ENCODE data around the gene HELB.

Gene HELB

GRCh38 chr12:66301944-66302826 lies at the start of gene HELB:
Gene HELB (plus strand): TSS chr12:66302493. CDS start chr12:66302604, 111 bp downstream.
- no peak for TF ChIP-seq CTCF (IDR thresholded peaks at IDR 0.05; ENCODE audit: unreplicated experiment in 3 of 3)
- Mint-ChIP-seq H3K4me3 (peak within 1 kb of the TSS; percentile 98 to 99 (median 99)), H3K27ac (peak within 1 kb of the TSS; percentile 90 to 98 (median 94)), H3K27me3 (ENCODE audit: low read depth) (peaks cover 12% of the 10 kb centered on the region), H3K36me3 (ENCODE audit: low read depth) (peaks cover 7% of the 10 kb centered on the region), H3K4me1 (peaks cover 18% of the 10 kb centered on the region), H3K9me3 (no peaks in the 10 kb centered on the region)

- no peaks in the 10 kb centered on the region for H3K9me3 Mint-ChIP-seq
- H3K4me3 Mint-ChIP-seq: no peak overlapping the region
- H3K36me3 Mint-ChIP-seq (ENCODE audit: low read depth): no peaks in the 10 kb centered on the region
- H3K27me3 Mint-ChIP-seq (ENCODE audit: low read depth): no peaks in the 10 kb centered on the region
- no peak overlapping the region for H3K27ac Mint-ChIP-seq
- no peaks in the 10 kb centered on the region for H3K4me1 Mint-ChIP-seq
- no peak for TF ChIP-seq CTCF (IDR thresholded peaks at IDR 0.05; ENCODE audit: unreplicated experiment in 3 of 3)
Measured at GRCh38 chr12:66252771-66253170, 49.5 kb upstream of the HELB start.

- H3K27me3 Mint-ChIP-seq (ENCODE audit: low read depth): no peaks in the 10 kb centered on the region
- H3K27ac Mint-ChIP-seq: no peak overlapping the region
- H3K4me3 Mint-ChIP-seq: no peak overlapping the region
- no peaks in the 10 kb centered on the region for H3K9me3 Mint-ChIP-seq
- no peak for TF ChIP-seq CTCF (IDR thresholded peaks at IDR 0.05; ENCODE audit: unreplicated experiment in 3 of 3)
- H3K36me3 Mint-ChIP-seq (ENCODE audit: low read depth): no peaks in the 10 kb centered on the region
- no peaks in the 10 kb centered on the region for H3K4me1 Mint-ChIP-seq
Measured at GRCh38 chr12:66255737-66256136, 46.6 kb upstream of the HELB start.

- H3K4me1 Mint-ChIP-seq: no peaks in the 10 kb centered on the region
- H3K36me3 Mint-ChIP-seq (ENCODE audit: low read depth): no peaks in the 10 kb centered on the region
- H3K27ac Mint-ChIP-seq: no peak overlapping the region
- no peaks in the 10 kb centered on the region for H3K27me3 Mint-ChIP-seq (ENCODE audit: low read depth)
- no peak overlapping the region for H3K4me3 Mint-ChIP-seq
- H3K9me3 Mint-ChIP-seq: no peaks in the 10 kb centered on the region
- TF ChIP-seq CTCF (IDR thresholded peaks at IDR 0.05; ENCODE audit: unreplicated experiment in 3 of 3): no peak
Measured at GRCh38 chr12:66258011-66258410, 44.3 kb upstream of the HELB start.

- Mint-ChIP-seq H3K4me3 (no peak overlapping the region), H3K4me1 (no peaks in the 10 kb centered on the region), H3K27me3 (ENCODE audit: low read depth) (peaks cover 4% of the 10 kb centered on the region), H3K27ac (no peak overlapping the region), H3K36me3 (ENCODE audit: low read depth) (no peaks in the 10 kb centered on the region), H3K9me3 (no peaks in the 10 kb centered on the region)
- TF ChIP-seq CTCF (IDR thresholded peaks at IDR 0.05; ENCODE audit: unreplicated experiment in 3 of 3): no peak
Measured at GRCh38 chr12:66262737-66263136, 39.6 kb upstream of the HELB start.

GRCh38 chr12:66268562-66268961 lies 33.7 kb upstream of the HELB start:
- no peaks in the 10 kb centered on the region for H3K36me3 Mint-ChIP-seq (ENCODE audit: low read depth)
- no peaks in the 10 kb centered on the region for H3K9me3 Mint-ChIP-seq
- H3K4me3 Mint-ChIP-seq: no peak overlapping the region
- no peak for TF ChIP-seq CTCF (IDR thresholded peaks at IDR 0.05; ENCODE audit: unreplicated experiment in 3 of 3)
- H3K27ac Mint-ChIP-seq: no peak overlapping the region
- peaks cover 4% of the 10 kb centered on the region for H3K27me3 Mint-ChIP-seq (ENCODE audit: low read depth)
- peaks cover 3% of the 10 kb centered on the region for H3K4me1 Mint-ChIP-seq
